ENCODE results near the gene TP63.

Gene TP63

GRCh38 chr3:189868061-189868460 is 236.9 kb downstream of the TP63 start:
- no peak for TF ChIP-seq CTCF (IDR thresholded peaks at IDR 0.05; ENCODE audit: low read depth, low read length)
- DNase-seq (ENCODE audit: extremely low read depth, low read depth) = no peak

- no peak for TF ChIP-seq CTCF (IDR thresholded peaks at IDR 0.05; ENCODE audit: low read depth, low read length)
- DNase-seq (ENCODE audit: extremely low read depth, low read depth) = no peak
Observed at GRCh38 chr3:189869165-189869564, 238.0 kb downstream of the TP63 start.

GRCh38 chr3:189871418-189871817 is 240.2 kb downstream of the TP63 start:
- no peak for TF ChIP-seq CTCF (IDR thresholded peaks at IDR 0.05; ENCODE audit: low read depth, low read length)
- no peak for DNase-seq (ENCODE audit: extremely low read depth, low read depth)

GRCh38 chr3:189883113-189883753 is 252.0 kb downstream of the TP63 start:
- TF ChIP-seq CTCF (IDR thresholded peaks at IDR 0.05; ENCODE audit: low read depth, low read length) = no peak
- DNase-seq (ENCODE audit: extremely low read depth, low read depth) = no peak

- TF ChIP-seq CTCF (IDR thresholded peaks at IDR 0.05; ENCODE audit: low read depth, low read length) = no peak
- DNase-seq (ENCODE audit: extremely low read depth, low read depth) = no peak
Observed at GRCh38 chr3:189890496-189890895, 259.3 kb downstream of the TP63 start.

GRCh38 chr3:189896533-189896932 is 265.3 kb downstream of the TP63 start:
- no peak for TF ChIP-seq CTCF (IDR thresholded peaks at IDR 0.05; ENCODE audit: low read depth, low read length)
- no peak for DNase-seq (ENCODE audit: extremely low read depth, low read depth)

- no peak for DNase-seq (ENCODE audit: extremely low read depth, low read depth)
- no peak for TF ChIP-seq CTCF (IDR thresholded peaks at IDR 0.05; ENCODE audit: low read depth, low read length)
Observed at GRCh38 chr3:189897406-189897805, 266.2 kb downstream of the TP63 start.

Data from AG09319 (cell line).